Measurements from ENCODE around the gene CYP4A11.
"Not testable (repeated sequence)": the region's sequence is repeated elsewhere in the genome, so short reads cannot be mapped to it uniquely, and the experiment has no call there.

CYP4A11 gene

GRCh38 chr1:46910790-46911189, 30.5 kb downstream of the CYP4A11 start:
- no peak for DNase-seq

- no peak for DNase-seq
Measured at GRCh38 chr1:46903481-46903880, 37.8 kb downstream of the CYP4A11 start.

GRCh38 chr1:46900401-46900800, 40.9 kb downstream of the CYP4A11 start:
- DNase-seq = no peak

- not testable (repeated sequence) for DNase-seq
Measured at GRCh38 chr1:46881656-46882055, 59.6 kb downstream of the CYP4A11 start.
